SK-N-SH (cell line): ENCODE results near the gene DHX29. TPM values are rescaled to one million over a fixed set of nuclear protein-coding genes. Genes with fewer than 3 reads are reported as not detected.

Experiments used
- CTCF ChIA-PET: fragments of 300-600, 350-600 bp; formaldehyde crosslinking; extraction: SDS; loops from one replicate; lab custom pipeline; 2021; lab: Yijun Ruan, JAX
- POLR2A ChIA-PET: fragments of 350-600 bp; sonication (Branson Sonifier 250); formaldehyde crosslinking; extraction: SDS; loops from one replicate; lab custom pipeline; 2020; ENCODE audit warnings: antibody characterized with exemption, inconsistent platforms; lab: Yijun Ruan, JAX
- DNase-seq: peaks from one replicate; pipeline ENCODE4 v3.0.0; 2012
- H2AFZ ChIP-seq: fragments of 200-600 bp; sonication (generic); 2 replicates; pipeline ENCODE4 v1.8.1; 2016; ENCODE audit warnings: antibody characterized with exemption, mild to moderate bottlenecking, low read depth
- H3F3A ChIP-seq: fragments of 200-600 bp; sonication (generic); replicated peaks from 2 replicates; pipeline ENCODE3; 2016; ENCODE audit warnings: antibody characterized with exemption, mild to moderate bottlenecking; ENCODE audit not compliant: insufficient read depth
- H3K27ac ChIP-seq, 2 experiments: fragments of 200-500 bp in 1 of 2; fragments of 200-600 bp in 1 of 2; sonication (Bioruptor generic) in 1 of 2; sonication (generic), shearing (Covaris generic) in 1 of 2; 2 replicates each; pipeline versions ENCODE4 v1.5.1 to v1.6.1; 2014 to 2016; ENCODE audit warnings: low read depth in 2 of 2, inconsistent platforms in 1 of 2, low read length in 1 of 2, mild to moderate bottlenecking in 1 of 2, mixed read lengths in 1 of 2
- H3K27me3 ChIP-seq: fragments of 200-600 bp; sonication (generic), shearing (Covaris generic); 2 replicates; pipeline ENCODE4 v1.6.1; 2016; ENCODE audit warnings: mixed run types; ENCODE audit not compliant: insufficient read depth
- H3K36me3 ChIP-seq, 2 experiments: fragments of 200-500 bp in 1 of 2; fragments of 200-600 bp in 1 of 2; sonication (Bioruptor generic) in 1 of 2; sonication (generic) in 1 of 2; replicated peaks in 1 of 2; 2 replicates each; pipeline versions ENCODE3 to v1.5.1; 2014 to 2016; ENCODE audit warnings: low read length in 1 of 2, mild to moderate bottlenecking in 1 of 2; ENCODE audit not compliant: insufficient read depth in 2 of 2, control insufficient read depth in 1 of 2
- H3K4me1 ChIP-seq, 2 experiments: fragments of 200-500 bp in 1 of 2; fragments of 200-600 bp in 1 of 2; sonication (Bioruptor generic) in 1 of 2; sonication (generic), shearing (Covaris generic) in 1 of 2; 2 replicates each; pipeline versions ENCODE4 v1.5.1 to v1.6.1; 2014 to 2016; ENCODE audit warnings: low read depth in 1 of 2, low read length in 1 of 2, mixed run types in 1 of 2; ENCODE audit not compliant: insufficient read depth in 2 of 2, control insufficient read depth in 1 of 2
- H3K4me2 ChIP-seq: fragments of 200-600 bp; sonication (generic), shearing (Covaris generic); 2 replicates; pipeline ENCODE4 v1.6.1; 2017; ENCODE audit warnings: mixed run types
- H3K4me3 ChIP-seq, 2 experiments: fragments of 200-500 bp in 1 of 2; fragments of 200-600 bp in 1 of 2; sonication (Bioruptor generic) in 1 of 2; sonication (generic), shearing (Covaris generic) in 1 of 2; 2 replicates each; pipeline versions ENCODE4 v1.5.1 to v1.8.1; 2014 to 2016; ENCODE audit warnings: low read depth in 2 of 2, inconsistent platforms in 1 of 2, low read length in 1 of 2, mild to moderate bottlenecking in 1 of 2, mixed read lengths in 1 of 2, moderate library complexity in 1 of 2
- H3K79me2 ChIP-seq: fragments of 200-600 bp; sonication (generic); 2 replicates; pipeline ENCODE4 v1.8.1; 2017; ENCODE audit warnings: mild to moderate bottlenecking; ENCODE audit not compliant: insufficient read depth
- H3K9ac ChIP-seq: fragments of 200-600 bp; sonication (generic); 2 replicates; pipeline ENCODE4 v1.6.1; 2017; ENCODE audit warnings: mixed run types
- H3K9me2 ChIP-seq: fragments of 200-600 bp; sonication (generic); 2 replicates; pipeline ENCODE4 v1.6.1; 2017; ENCODE audit warnings: mixed run types
- H3K9me3 ChIP-seq: fragments of 200-600 bp; sonication (generic); 2 replicates; pipeline ENCODE4 v1.6.1; 2017; ENCODE audit warnings: mixed run types, mild to moderate bottlenecking, moderate library complexity
- H4K20me1 ChIP-seq: fragments of 200-600 bp; sonication (generic); 2 replicates; pipeline ENCODE4 v1.6.1; 2017; ENCODE audit warnings: mild to moderate bottlenecking, mixed run types; ENCODE audit not compliant: insufficient read depth
- CTCF ChIP-seq: fragments of 200-600 bp; sonication (generic); IDR thresholded peaks from 2 replicates; pipeline ENCODE4 v1.6.1; 2017; ENCODE audit warnings: antibody characterized with exemption, mild to moderate bottlenecking, moderate library complexity
- EZH2phosphoT487 ChIP-seq: fragments of 200-600 bp; sonication (generic); IDR thresholded peaks from 2 replicates; pipeline ENCODE4 v1.6.1; 2017; ENCODE audit warnings: low read depth, mixed run types, mild to moderate bottlenecking, antibody characterized with exemption, moderate library complexity, borderline replicate concordance
- FOXM1 ChIP-seq: IDR thresholded peaks from 2 replicates; pipeline ENCODE4 v1.4.0; 2012; ENCODE audit warnings: low read depth, mild to moderate bottlenecking
- GATA2 ChIP-seq: sonication (generic); formaldehyde crosslinking; IDR thresholded peaks from 2 replicates; pipeline ENCODE4 v1.5.0; 2020; ENCODE audit warnings: mild to moderate bottlenecking, missing genetic modification reagents
- IRF3 ChIP-seq: fragments of 150-350 bp; IDR thresholded peaks from 2 replicates; pipeline ENCODE4 v1.6.1; 2016; ENCODE audit warnings: mild to moderate bottlenecking, low read depth, low read length
- MAX ChIP-seq: IDR thresholded peaks from 2 replicates; pipeline ENCODE4 v1.4.0; 2012; ENCODE audit warnings: low read depth
- NFIC ChIP-seq: IDR thresholded peaks from 2 replicates; pipeline ENCODE4 v1.4.0; 2012; ENCODE audit warnings: borderline replicate concordance
- PBX3 ChIP-seq: IDR thresholded peaks from 2 replicates; pipeline ENCODE4; 2012
- POLR2AphosphoS5 ChIP-seq: IDR thresholded peaks from 2 replicates; pipeline ENCODE4 v1.6.1; 2012; ENCODE audit warnings: low read depth, low read length
- RFX5 ChIP-seq: IDR thresholded peaks from 2 replicates; pipeline ENCODE4 v1.6.1; 2012; ENCODE audit warnings: mild to moderate bottlenecking, improper control_type of control experiment, low read length
- TAF1 ChIP-seq: IDR thresholded peaks from 2 replicates; pipeline ENCODE4 v1.6.1; 2012; ENCODE audit warnings: low read depth, mild to moderate bottlenecking, low read length, moderate library complexity, borderline replicate concordance
- TEAD4 ChIP-seq: IDR thresholded peaks from 2 replicates; pipeline ENCODE4 v1.4.0; 2012; ENCODE audit warnings: mild to moderate bottlenecking, borderline replicate concordance; ENCODE audit not compliant: insufficient read depth
- USF1 ChIP-seq: IDR thresholded peaks from 2 replicates; pipeline ENCODE4 v1.4.0; 2012; ENCODE audit warnings: low read depth, borderline replicate concordance
- USF2 ChIP-seq: fragments of 150-350 bp; IDR thresholded peaks from 2 replicates; pipeline ENCODE4 v1.6.1; 2017; ENCODE audit warnings: antibody characterized with exemption, low read length, low read depth, borderline replicate concordance
- YY1 ChIP-seq: IDR thresholded peaks from 2 replicates; pipeline ENCODE4 v1.4.0; 2012; ENCODE audit warnings: low read depth, mild to moderate bottlenecking
- WGBS: methylation state at CpG from one replicate; pipeline ENCODE4 v1.1.6; 2017; ENCODE audit warnings: low lambda C conversion rate; 5-methylcytosine and 5-hydroxymethylcytosine counted together
- polyA plus RNA-seq, 3 experiments: library from polyadenylated mRNA; depleted of rRNA; stranded (reverse); fragments of >200 nt; gene quantifications; 2 replicates each; pipeline ENCODE4 v1.2.3, GENCODE V29; 2012

DHX29 gene
- polyA plus RNA-seq, 1 of the 3 experiments (the other 2 are of a cell fraction) = 2.1 TPM

- no peak overlapping the region for H3K27ac ChIP-seq
- TF ChIP-seq GATA2 = no peak
- TF ChIP-seq RFX5 = no peak
- TF ChIP-seq TEAD4 = no peak
- TF ChIP-seq YY1 = no peak
- TF ChIP-seq USF2 = no peak
- TF ChIP-seq TAF1 = no peak
- TF ChIP-seq EZH2phosphoT487 = no peak
- no peak for TF ChIP-seq USF1
- no peak for TF ChIP-seq PBX3
- TF ChIP-seq FOXM1 = no peak
- TF ChIP-seq POLR2AphosphoS5 = no peak
- TF ChIP-seq MAX = no peak
- TF ChIP-seq NFIC = no peak
- TF ChIP-seq IRF3 = no peak
- no peak for TF ChIP-seq CTCF
- WGBS = 31% methylated on average over 26 of the region's 31 CpGs
- H3K4me3 ChIP-seq = peak overlapping the region; percentile 39 to 59
- no peak overlapping the region for H3K9ac ChIP-seq
- POLR2A ChIA-PET = no interaction called here
- CTCF ChIA-PET = interaction anchor here (0.7 to 2.7 kb wide), 5 partner anchors 8 to 621 kb away, joined by 3 to 10 read pairs (median 6); partner anchors contain the start of gene CDC20B
- DNase-seq = peak; percentile 44
- H3K9me2 ChIP-seq = no peaks in the 10 kb centered on the region
- H3K9me3 ChIP-seq = no peaks in the 10 kb centered on the region
- H3K4me2 ChIP-seq = peak overlapping the region; percentile 96
- H3K4me1 ChIP-seq = peaks cover 0 to 25% of the 10 kb centered on the region in 2 experiments; a peak in 1 of 4 replicates
- H3K27me3 ChIP-seq = peaks cover 87% of the 10 kb centered on the region
- H3K79me2 ChIP-seq = no peaks in the 10 kb centered on the region
- no peaks in the 10 kb centered on the region for H4K20me1 ChIP-seq
- peaks cover 3% of the 10 kb centered on the region for H3F3A ChIP-seq
- H2AFZ ChIP-seq = peak overlapping the region; percentile 93
- no peaks in the 10 kb centered on the region for H3K36me3 ChIP-seq
Observed at GRCh38 chr5:55234121-55234700, 73.3 kb downstream of the DHX29 start.
